K562 treated with DMSO at 1 percent for 4 hours (cell line): ENCODE measurements around the gene MBOAT7. TPM values are rescaled to one million over a fixed set of nuclear protein-coding genes. Genes with fewer than 3 reads are reported as not detected.

Source experiments
- total RNA-seq: library from RNA; unstranded; fragments of 300-600 nt; gene quantifications from 2 replicates; pipeline ENCODE4 v1.2.3, GENCODE V29; 2022; ENCODE audit not compliant: insufficient read depth

The MBOAT7 gene, protein sequence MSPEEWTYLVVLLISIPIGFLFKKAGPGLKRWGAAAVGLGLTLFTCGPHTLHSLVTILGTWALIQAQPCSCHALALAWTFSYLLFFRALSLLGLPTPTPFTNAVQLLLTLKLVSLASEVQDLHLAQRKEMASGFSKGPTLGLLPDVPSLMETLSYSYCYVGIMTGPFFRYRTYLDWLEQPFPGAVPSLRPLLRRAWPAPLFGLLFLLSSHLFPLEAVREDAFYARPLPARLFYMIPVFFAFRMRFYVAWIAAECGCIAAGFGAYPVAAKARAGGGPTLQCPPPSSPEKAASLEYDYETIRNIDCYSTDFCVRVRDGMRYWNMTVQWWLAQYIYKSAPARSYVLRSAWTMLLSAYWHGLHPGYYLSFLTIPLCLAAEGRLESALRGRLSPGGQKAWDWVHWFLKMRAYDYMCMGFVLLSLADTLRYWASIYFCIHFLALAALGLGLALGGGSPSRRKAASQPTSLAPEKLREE
- total RNA-seq: 219 and 267 TPM in 2 replicates

DNA sequence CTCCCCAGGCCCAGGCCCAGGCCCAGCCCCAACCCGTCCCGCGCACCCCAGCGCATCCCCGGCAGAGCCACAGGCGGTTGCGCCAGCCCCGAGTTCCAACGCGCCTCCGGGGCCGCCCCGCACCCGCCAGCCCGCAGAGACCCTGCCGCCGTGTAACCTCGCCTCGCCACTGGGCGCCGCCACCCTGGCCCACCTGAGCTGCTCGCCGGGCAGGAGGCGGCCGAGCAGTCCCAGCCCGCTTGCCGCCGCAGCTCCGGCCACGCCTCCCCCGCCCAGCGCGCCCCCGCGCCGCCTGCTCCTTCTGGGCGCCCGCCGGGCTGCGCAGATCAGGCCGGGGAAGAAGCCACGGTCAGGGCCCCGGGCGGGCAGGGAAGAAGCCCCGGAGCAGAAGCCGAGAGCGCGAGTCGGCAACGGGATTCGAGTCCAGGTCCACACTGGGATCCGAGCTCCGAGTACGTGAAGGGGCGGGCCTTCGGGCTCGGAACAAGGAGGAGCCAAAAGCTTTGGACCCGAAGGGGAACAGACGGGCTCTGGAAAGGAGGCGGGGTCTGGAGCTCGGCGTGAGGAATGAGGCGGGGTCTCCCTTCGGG, at the start of gene MBOAT7:
MBOAT7 (minus strand) TSS at position 436 of the 590 bp plus-strand sequence. CDS start 1,072 bp downstream, outside the sequence.

DNA sequence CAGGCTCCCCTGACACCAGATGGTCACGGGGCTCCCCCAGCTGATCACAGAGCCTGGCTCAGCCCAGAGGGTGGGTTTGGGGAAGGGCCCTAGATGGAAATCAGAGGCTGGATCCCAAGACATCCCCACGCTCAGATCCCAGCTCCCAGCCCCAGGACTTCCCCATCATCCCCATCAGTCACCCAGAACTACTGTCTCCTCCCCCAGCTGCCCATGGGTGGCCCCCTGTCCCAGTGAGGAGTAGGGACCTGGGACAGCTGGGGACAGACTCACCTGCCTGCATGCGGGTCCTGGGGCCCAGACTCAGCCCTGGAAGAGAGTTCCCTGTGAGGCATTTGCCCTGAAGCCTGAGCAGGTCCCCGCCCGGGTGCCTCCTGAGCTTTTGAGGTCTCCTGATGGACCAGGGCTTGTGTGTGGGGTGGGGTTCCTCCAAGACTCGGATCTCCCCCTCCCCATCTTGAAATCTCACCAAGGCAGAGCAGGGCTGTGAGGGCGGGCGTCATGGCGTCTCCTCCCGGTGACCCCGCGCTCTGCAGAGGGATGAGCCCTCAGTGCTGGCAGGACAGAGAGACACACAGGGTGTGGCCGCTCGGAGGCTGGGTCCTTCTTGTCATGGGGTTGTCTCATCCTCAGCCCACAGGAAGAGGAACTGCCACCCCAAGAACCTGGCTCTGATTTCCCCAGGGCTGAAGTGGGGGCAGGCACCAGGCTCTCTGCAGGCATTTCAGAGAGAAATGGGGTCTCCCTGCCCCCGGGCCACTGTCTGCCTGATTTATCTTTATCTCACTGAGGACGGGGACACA, 33.3 kb upstream of the MBOAT7 start, which contains the start of gene LILRB3:
LILRB3 (minus strand) TSS at position 534 of the 803 bp plus-strand sequence; CDS start at position 503, 31 bp downstream.

DNA sequence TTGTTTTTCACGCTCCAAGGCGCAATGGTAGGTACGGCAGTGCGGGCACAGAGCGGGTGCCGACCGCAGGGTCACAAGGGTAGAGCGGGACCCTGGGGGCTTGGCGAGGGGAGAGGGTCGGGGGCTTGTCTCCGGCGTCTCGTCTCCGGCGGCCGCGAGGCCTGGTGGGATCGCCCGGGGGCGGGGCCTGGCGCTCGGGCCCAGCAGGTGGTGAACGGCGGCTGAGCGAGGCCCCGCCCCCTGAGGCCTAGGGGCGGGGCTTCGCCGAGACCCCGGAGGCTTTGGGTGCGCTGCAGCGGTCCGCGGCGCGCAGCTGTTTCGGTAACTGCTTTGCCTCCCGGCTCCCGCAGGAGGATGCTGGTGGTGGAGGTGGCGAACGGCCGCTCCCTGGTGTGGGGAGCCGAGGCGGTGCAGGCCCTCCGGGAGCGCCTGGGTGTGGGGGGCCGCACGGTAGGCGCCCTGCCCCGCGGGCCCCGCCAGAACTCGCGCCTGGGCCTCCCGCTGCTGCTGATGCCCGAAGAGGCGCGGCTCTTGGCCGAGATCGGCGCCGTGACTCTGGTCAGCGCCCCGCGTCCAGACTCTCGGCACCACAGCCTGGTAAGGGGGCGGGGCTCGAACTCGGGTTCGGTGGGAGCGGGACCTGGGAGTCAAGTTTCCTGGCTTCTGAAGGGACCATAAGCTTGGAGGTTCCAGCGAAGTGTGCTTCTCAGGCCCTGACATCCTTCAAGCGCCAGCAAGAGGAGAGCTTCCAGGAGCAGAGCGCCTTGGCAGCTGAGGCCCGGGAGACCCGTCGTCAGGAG, 1.8 kb upstream of the MBOAT7 start, which contains the start of gene TSEN34:
TSEN34 (plus strand) TSS at position 298 of the 800 bp plus-strand sequence; CDS start at position 355, 57 bp downstream.

DNA sequence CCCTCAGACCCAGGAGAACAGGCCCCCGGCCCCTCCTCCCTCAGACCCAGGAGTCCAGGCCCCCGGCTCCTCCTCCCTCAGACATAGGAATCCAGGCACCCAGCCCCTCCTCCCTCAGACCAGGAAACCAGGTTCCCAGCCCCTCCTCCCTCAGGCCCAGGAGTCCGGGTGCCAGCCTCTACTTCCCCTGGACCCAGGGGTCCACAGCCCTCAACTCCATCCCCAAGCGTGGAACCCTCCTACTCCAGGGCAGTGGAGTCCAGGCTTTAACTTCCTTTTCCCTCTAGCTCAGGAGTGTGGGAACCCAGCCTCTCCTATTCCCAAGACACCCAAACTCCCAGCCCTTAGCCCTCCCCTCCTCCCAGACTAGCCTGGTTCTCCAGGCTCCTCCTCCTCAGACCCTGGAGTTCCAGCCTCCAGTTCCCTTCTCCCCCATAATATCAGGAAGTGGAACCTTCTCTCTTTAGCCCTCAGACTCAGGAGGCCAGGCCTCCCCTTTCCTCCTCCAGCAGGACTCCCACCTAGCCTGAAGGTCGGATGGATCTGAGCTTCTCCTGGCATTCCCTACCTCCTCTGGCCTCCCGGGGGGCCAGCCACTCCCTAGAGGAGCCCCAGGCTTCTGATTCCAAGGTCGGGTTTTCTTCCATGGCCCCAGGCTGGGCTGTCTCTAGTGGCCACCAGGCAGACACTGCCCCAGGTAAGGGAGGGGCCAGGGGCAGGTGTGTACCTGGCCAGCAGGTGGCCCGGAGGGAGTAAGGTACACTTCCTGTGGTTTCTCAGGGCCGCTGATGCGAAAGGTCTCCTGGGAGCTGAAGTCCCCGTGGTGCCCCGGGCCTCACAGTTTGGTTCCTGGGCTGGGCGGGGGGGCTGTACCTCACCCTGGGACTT, 16.7 kb downstream of the MBOAT7 start, which contains the start of gene TMC4:
TMC4 (minus strand) TSS at position 690 of the 888 bp plus-strand sequence; CDS start at position 647, 43 bp downstream.

DNA sequence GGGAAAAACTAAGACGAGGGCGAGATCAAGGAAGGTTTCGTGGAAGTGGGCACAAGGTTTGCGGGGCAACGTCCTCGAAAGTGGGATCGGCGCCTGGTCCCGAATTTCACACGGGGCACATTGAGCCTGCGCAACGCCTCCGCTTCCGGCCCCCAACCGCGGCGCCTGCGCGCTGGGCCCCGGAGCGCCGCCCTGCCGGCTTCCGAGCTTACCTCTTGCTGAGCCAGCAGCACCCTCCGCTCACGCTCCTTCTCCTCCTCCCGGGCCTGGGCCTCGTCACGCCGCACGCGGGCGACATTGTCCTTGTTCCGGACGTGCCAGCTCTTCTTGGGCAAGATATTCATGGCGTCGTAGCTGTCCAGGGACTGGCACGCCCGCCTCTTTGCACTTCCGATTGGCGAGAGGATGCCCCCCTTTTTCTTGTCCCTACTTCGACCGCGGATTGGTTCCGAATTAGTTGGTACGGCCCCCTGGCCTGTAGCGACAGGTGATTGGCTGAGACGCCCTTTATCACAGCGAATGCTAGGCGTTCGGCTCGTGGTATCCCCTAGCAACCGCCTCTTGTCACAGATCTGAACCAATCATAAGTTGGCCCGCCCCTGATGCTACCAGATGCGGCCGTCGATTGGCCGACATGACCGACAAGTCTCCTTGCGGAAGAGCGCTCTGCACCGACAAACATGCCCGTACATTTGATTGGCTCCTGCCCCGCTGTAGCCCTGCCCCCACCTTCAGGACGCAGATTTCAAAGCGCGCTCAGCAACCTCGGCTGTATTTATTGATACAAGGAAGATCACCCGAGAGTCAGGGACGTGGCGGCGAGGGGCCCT, 29.8 kb downstream of the MBOAT7 start, which contains the start of gene LENG1:
LENG1 (minus strand) TSS at position 370 of the 830 bp plus-strand sequence; CDS start at position 344, 26 bp downstream.

DNA sequence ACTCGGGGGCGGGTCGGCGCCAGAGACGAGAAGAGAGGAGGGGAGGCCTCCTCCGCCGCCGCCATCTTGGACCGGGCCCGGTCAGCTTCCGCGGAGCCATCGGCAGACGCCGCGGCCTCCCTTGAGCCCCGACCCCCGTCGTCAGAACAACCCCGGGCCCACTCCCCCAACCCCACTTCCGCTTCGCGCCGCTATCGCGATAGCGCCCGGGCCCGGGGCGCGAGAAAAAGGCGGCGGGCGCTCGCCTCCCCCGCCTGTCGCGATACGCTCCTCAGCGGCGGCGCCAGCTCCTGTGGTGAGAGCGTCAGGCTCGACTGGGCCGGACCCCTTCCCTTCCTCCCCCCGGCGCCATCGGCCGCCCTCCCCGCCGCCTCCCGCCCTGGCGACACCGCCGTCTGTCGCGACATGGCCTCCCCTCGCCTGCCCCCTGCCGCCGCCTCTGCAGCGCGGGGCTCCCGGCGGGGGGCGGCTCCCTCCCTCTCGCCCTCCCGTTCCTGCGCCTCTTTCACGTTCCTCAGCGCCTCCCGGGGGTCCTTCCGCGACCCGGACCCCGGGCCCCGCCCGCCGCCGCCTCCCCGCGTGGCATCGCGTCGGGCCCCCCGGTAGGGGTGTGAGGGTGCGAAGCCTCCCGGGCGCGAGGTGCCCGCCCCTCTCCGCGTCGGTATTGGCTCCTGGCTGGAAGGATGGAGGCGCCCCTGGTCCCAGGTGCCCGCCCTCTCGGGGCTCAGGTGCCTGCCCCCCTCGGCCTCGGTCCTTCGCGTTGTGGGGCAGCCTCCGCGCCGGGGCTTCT, 51.5 kb downstream of the MBOAT7 start, which contains the start of gene CNOT3:
CNOT3 (plus strand) TSS at position 64 of the 790 bp plus-strand sequence. CDS start 5,217 bp downstream, outside the sequence.

Other genes starting within 250 kb of the MBOAT7 start
- gene CACNG8, start 226.6 kb downstream of the MBOAT7 start, total RNA-seq: not detected in 2 replicates
- gene CACNG6, start 197.9 kb downstream of the MBOAT7 start, total RNA-seq: not detected in 2 replicates
- not detected in 2 replicates for gene VSTM1, start 125.7 kb downstream of the MBOAT7 start, total RNA-seq
- not detected in 2 replicates for gene TARM1, start 108.2 kb downstream of the MBOAT7 start, total RNA-seq
- gene OSCAR, start 88.8 kb downstream of the MBOAT7 start, total RNA-seq: 2.3 and 3.6 TPM in 2 replicates
- gene NDUFA3, start 86.7 kb downstream of the MBOAT7 start, total RNA-seq: 61.7 and 117 TPM in 2 replicates
- gene TFPT, start 73.9 kb downstream of the MBOAT7 start, total RNA-seq: 7.9 and 11.9 TPM in 2 replicates
- gene PRPF31, start 73.8 kb downstream of the MBOAT7 start, total RNA-seq: 62.7 and 68.2 TPM in 2 replicates
- gene CNOT3, start 51.8 kb downstream of the MBOAT7 start, total RNA-seq: 73.8 and 80.3 TPM in 2 replicates
- 3.8 and 4.4 TPM in 2 replicates for gene LENG1, start 29.9 kb downstream of the MBOAT7 start, total RNA-seq
- 0.71 TPM in 1 of 2 replicates, not detected in the other for gene TMC4, start 16.4 kb downstream of the MBOAT7 start, total RNA-seq
- gene TSEN34, start 1.7 kb upstream of the MBOAT7 start, total RNA-seq: 50.4 and 59.5 TPM in 2 replicates
- gene RPS9, start 11.3 kb upstream of the MBOAT7 start, total RNA-seq: 6,479 and 6,972 TPM in 2 replicates
- gene LILRB3, start 33.4 kb upstream of the MBOAT7 start, total RNA-seq: not detected in 2 replicates
- not detected in 2 replicates for gene LILRA6, start 53.2 kb upstream of the MBOAT7 start, total RNA-seq
- not detected in 2 replicates for gene LILRB5, start 67.7 kb upstream of the MBOAT7 start, total RNA-seq
- gene LILRB2, start 91.5 kb upstream of the MBOAT7 start, total RNA-seq: not detected in 2 replicates
- not detected in 2 replicates for gene LILRA5, start 123.6 kb upstream of the MBOAT7 start, total RNA-seq
- gene LILRA4, start 149.6 kb upstream of the MBOAT7 start, total RNA-seq: not detected in 2 replicates
- not detected in 2 replicates for gene LAIR1, start 175.4 kb upstream of the MBOAT7 start, total RNA-seq
- not detected in 2 replicates for gene TTYH1, start 225.9 kb upstream of the MBOAT7 start, total RNA-seq